CD4-positive, alpha-beta T cell (primary cell): ENCODE data around the gene CSTPP1. TPM values are rescaled to one million over a fixed set of nuclear protein-coding genes. Genes with fewer than 3 reads are reported as not detected.
"Not testable (repeated sequence)": the region's sequence is repeated elsewhere in the genome, so short reads cannot be mapped to it uniquely, and the experiment has no call there.

Experiments used
- ATAC-seq: fragments of 200-7000 bp; cut with Tn5 transposase; one replicate; pipeline ENCODE4 v1.10.0; 2022; ENCODE audit warnings: mild to moderate bottlenecking; ENCODE audit not compliant: poor library complexity
- CTCF ChIA-PET: fragments of 350-600 bp; sonication (Branson Sonifier 250); formaldehyde crosslinking; loops from one replicate; lab custom pipeline; 2021; ENCODE audit warnings: antibody characterized with exemption, inconsistent platforms; lab: Charles Lee
- POLR2A ChIA-PET: fragments of 350-600 bp; sonication (Branson Sonifier 250); formaldehyde crosslinking; loops from one replicate; lab custom pipeline; 2021; ENCODE audit warnings: antibody characterized with exemption, inconsistent platforms; lab: Charles Lee
- DNase-seq, 14 experiments: peaks; one replicate each; pipeline ENCODE4 v3.0.0-alpha.2; 2013 to 2020; ENCODE audit warnings: mixed read lengths in 2 of 14
- H3K27ac ChIP-seq, 2 donors: one replicate each; pipeline versions ENCODE4 v1.5.1 to v1.7.0; 2013; ENCODE audit warnings: low read length in 2 of 2, low read depth in 1 of 2, mild to moderate bottlenecking in 1 of 2
- H3K27me3 ChIP-seq, 2 experiments: 1 replicate in 1 of 2; 2 replicates in 1 of 2; pipeline versions ENCODE4 v1.6.1 to v1.7.0; 2013; ENCODE audit warnings: low read length in 2 of 2, control low read depth in 1 of 2, mild to moderate bottlenecking in 1 of 2, moderate library complexity in 1 of 2; ENCODE audit not compliant: insufficient read depth in 2 of 2, control insufficient read depth in 1 of 2
- H3K36me3 ChIP-seq: one replicate; pipeline ENCODE4 v1.6.1; 2013; ENCODE audit warnings: low read length, control low read depth; ENCODE audit not compliant: insufficient read depth
- H3K4me1 ChIP-seq: one replicate; pipeline ENCODE4 v1.6.1; 2013; ENCODE audit warnings: low read length, control low read depth; ENCODE audit not compliant: insufficient read depth
- H3K4me3 ChIP-seq: one replicate; pipeline ENCODE4 v1.5.1; 2013; ENCODE audit warnings: mild to moderate bottlenecking, low read length, moderate library complexity
- H3K9me3 ChIP-seq, 2 experiments: 1 replicate in 1 of 2; 2 replicates in 1 of 2; pipeline versions ENCODE4 v1.6.1 to v1.7.0; 2013; ENCODE audit warnings: low read length in 2 of 2, mild to moderate bottlenecking in 2 of 2, control low read depth in 1 of 2, moderate library complexity in 1 of 2; ENCODE audit not compliant: control insufficient read depth in 1 of 2, insufficient read depth in 1 of 2
- H3K27ac Mint-ChIP-seq: one replicate; pipeline ENCODE4 v1.8.0; 2020; ENCODE audit warnings: mixed read lengths
- H3K27me3 Mint-ChIP-seq: one replicate; pipeline ENCODE4 v1.8.0; 2021; ENCODE audit warnings: mixed read lengths
- H3K36me3 Mint-ChIP-seq: one replicate; pipeline ENCODE4 v1.8.0; 2021; ENCODE audit warnings: low read depth, mixed read lengths
- H3K4me1 Mint-ChIP-seq: one replicate; pipeline ENCODE4 v1.8.0; 2021; ENCODE audit warnings: low read depth, mixed read lengths
- H3K4me3 Mint-ChIP-seq: one replicate; pipeline ENCODE4 v1.8.0; 2020; ENCODE audit warnings: mild to moderate bottlenecking, mixed read lengths
- H3K9me3 Mint-ChIP-seq: one replicate; pipeline ENCODE4 v1.8.0; 2020; ENCODE audit warnings: mixed read lengths
- CTCF ChIP-seq: fragments of 200-600 bp; IDR thresholded peaks from one replicate; pipeline ENCODE4 v1.8.0; 2022; ENCODE audit warnings: antibody characterized with exemption, mild to moderate bottlenecking
- intact Hi-C, 2 experiments: fragments of 100-400 bp; cut with DNase I in 1 of 2; cut with micrococcal nuclease in 1 of 2; formaldehyde crosslinking; loops; one replicate each; pipeline versions ENCODE4 v1.15.1 to v1.9.0; 2023 to 2025; cut with DNase I, micrococcal nuclease
- total RNA-seq, 174 experiments: library from RNA in 2 of 174; stranded (reverse) in 2 of 174; gene quantifications; one replicate each; pipeline ENCODE4 v1.2.3 and lab custom pipeline; 2021 to 2026

Gene CSTPP1
- total RNA-seq, 2 experiments from 2014 or later = 6.6 to 7.3 TPM

- Histone ChIP-seq H3K27me3 (no peaks in the 10 kb centered on the region), H3K27ac (no peak overlapping the region), H3K4me1 (no peaks in the 10 kb centered on the region), H3K4me3 (no peak overlapping the region), H3K36me3 (peaks cover 3% of the 10 kb centered on the region), H3K9me3 (no peaks in the 10 kb centered on the region)
- no peaks in the 10 kb centered on the region for H3K27me3 Mint-ChIP-seq
- DNase-seq (no peak), ATAC-seq (no peak)
- peaks cover 8% of the 10 kb centered on the region for H3K4me1 Mint-ChIP-seq
- CTCF ChIA-PET = no interaction called here
- no peak overlapping the region for H3K27ac Mint-ChIP-seq
- no peaks in the 10 kb centered on the region for H3K9me3 Mint-ChIP-seq
- intact Hi-C loops = no loop called here
- H3K4me3 Mint-ChIP-seq = no peak overlapping the region
- no peak for TF ChIP-seq CTCF
- H3K36me3 Mint-ChIP-seq = peaks cover 33% of the 10 kb centered on the region
- POLR2A ChIA-PET = no interaction called here
These were observed 50.6 kb downstream of the CSTPP1 start for GRCh38 chr11:46987183-46987582.

GRCh38 chr11:46989810-46990487 is 53.4 kb downstream of the CSTPP1 start:
- H3K4me3 Mint-ChIP-seq, H3K27me3 Mint-ChIP-seq, H3K4me1 Mint-ChIP-seq, POLR2A ChIA-PET, intact Hi-C loops, H3K36me3 ChIP-seq, H3K9me3 ChIP-seq, H3K9me3 Mint-ChIP-seq, H3K27me3 ChIP-seq, DNase-seq, H3K4me3 ChIP-seq, H3K4me1 ChIP-seq, H3K27ac Mint-ChIP-seq, ATAC-seq, H3K27ac ChIP-seq: not testable (repeated sequence)
- CTCF ChIA-PET = interaction anchor here (0.9 kb wide), 1 partner anchor 9 kb away, joined by 3 read pairs; no protein-coding TSS in a partner anchor
- H3K36me3 Mint-ChIP-seq = peaks cover 55% of the 10 kb centered on the region

- Mint-ChIP-seq H3K4me1 (no peaks in the 10 kb centered on the region), H3K9me3 (no peaks in the 10 kb centered on the region), H3K27me3 (no peaks in the 10 kb centered on the region), H3K4me3 (no peak overlapping the region), H3K27ac (no peak overlapping the region), H3K36me3 (peaks cover 65% of the 10 kb centered on the region)
- DNase-seq (no peak), ATAC-seq (no peak)
- ChIA-PET POLR2A (no interaction called here), CTCF (no interaction called here)
- TF ChIP-seq CTCF = no peak
- no peak overlapping the region for H3K27ac ChIP-seq
- no peak overlapping the region for H3K4me3 ChIP-seq
- intact Hi-C loops = no loop called here
- H3K36me3 ChIP-seq = peaks cover 3% of the 10 kb centered on the region
- no peaks in the 10 kb centered on the region for H3K27me3 ChIP-seq
- H3K9me3 ChIP-seq = no peaks in the 10 kb centered on the region
- H3K4me1 ChIP-seq = no peaks in the 10 kb centered on the region
These were observed 54.8 kb downstream of the CSTPP1 start for GRCh38 chr11:46991391-46991790.

GRCh38 chr11:46992386-46992785 is 55.8 kb downstream of the CSTPP1 start:
- H3K27me3 Mint-ChIP-seq, CTCF ChIA-PET, H3K4me3 ChIP-seq, H3K4me1 Mint-ChIP-seq, DNase-seq, H3K4me3 Mint-ChIP-seq, H3K4me1 ChIP-seq, ATAC-seq, H3K27ac Mint-ChIP-seq, H3K27ac ChIP-seq, H3K27me3 ChIP-seq, intact Hi-C loops, H3K9me3 ChIP-seq, POLR2A ChIA-PET, H3K9me3 Mint-ChIP-seq, H3K36me3 ChIP-seq: not testable (repeated sequence)
- peaks cover 74% of the 10 kb centered on the region for H3K36me3 Mint-ChIP-seq

GRCh38 chr11:46997796-46998195 is 61.2 kb downstream of the CSTPP1 start:
- DNase-seq, intact Hi-C loops, ATAC-seq, H3K9me3 Mint-ChIP-seq, POLR2A ChIA-PET, H3K4me1 ChIP-seq, H3K4me3 ChIP-seq, H3K36me3 ChIP-seq, H3K4me3 Mint-ChIP-seq, H3K27me3 ChIP-seq, H3K27ac Mint-ChIP-seq, H3K9me3 ChIP-seq, H3K4me1 Mint-ChIP-seq, CTCF ChIA-PET, H3K27ac ChIP-seq, H3K27me3 Mint-ChIP-seq: not testable (repeated sequence)
- H3K36me3 Mint-ChIP-seq = peaks cover 46% of the 10 kb centered on the region
